Activated CD8-positive, alpha-beta memory T cell treated with anti-CD3 and anti-CD28 coated beads for 4 hours (primary cell): Measurements from ENCODE around the gene CYBRD1.
"Not testable (repeated sequence)": the region's sequence is repeated elsewhere in the genome, so short reads cannot be mapped to it uniquely, and the experiment has no call there.

Source experiments
- DNase-seq, 2 donors: peaks; one replicate each; pipeline ENCODE4 v3.0.0-alpha.2; 2020; ENCODE audit warnings: low read depth in 2 of 2

The CYBRD1 gene

GRCh38 chr2:171515672-171516298 lies 6.5 kb upstream of the CYBRD1 start:
- no peak for DNase-seq

DNA sequence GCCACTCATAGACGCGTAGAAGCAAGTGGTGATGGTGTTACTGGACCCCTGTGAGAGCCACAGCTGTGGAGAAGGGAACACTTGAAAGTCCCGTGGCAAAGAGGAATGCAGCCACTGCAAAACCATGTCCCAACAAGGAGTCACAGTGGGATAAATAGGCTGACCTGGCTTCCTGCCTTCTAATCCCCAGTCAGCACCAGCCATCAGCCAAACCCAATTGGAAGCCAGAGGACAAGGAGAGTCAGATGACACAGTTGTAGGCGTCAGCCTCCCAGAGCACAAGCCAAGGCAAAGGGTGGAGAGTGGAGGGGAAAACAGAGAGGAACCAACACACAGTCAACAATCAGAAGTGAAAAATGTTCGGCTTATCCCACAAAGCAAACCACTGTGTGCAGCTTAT lies 5.5 kb upstream of the CYBRD1 start:
- no peak for DNase-seq

- DNase-seq = no peak
These were observed 1.8 kb upstream of the CYBRD1 start for GRCh38 chr2:171520471-171520870.

DNA sequence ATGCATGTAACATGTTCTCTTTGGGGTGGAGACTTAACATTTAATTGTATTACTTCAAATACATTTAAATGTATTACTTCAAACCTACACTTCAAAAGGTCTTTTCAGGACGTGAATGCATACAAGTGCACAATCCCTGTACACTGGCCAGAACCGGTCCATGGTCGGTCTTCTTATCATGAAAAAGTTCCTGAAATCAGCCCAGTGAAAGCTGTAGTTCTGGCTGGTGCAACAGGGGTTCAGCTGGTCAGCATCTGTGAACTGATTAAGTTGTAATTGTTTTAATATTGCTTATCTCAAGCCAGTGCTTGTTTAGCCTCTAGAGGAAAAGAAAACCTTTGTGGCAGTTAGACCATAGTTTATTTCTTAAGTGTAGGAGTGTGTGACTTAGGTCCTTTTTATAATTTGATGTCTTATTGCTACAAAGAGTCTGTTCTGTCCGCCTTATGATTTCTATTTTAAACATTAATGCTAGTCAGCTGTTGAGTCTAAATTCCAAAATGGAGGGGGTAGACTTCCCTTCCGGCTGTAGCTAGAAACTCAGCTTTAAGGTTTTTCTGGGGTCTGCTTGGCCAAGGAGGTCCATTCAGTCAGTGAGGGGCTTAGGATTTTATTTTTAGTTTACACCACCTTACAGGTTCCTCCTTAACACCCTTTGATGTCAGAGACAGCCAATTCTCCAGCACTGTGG lies 768 bp upstream of the CYBRD1 start:
- no peak for DNase-seq

DNA sequence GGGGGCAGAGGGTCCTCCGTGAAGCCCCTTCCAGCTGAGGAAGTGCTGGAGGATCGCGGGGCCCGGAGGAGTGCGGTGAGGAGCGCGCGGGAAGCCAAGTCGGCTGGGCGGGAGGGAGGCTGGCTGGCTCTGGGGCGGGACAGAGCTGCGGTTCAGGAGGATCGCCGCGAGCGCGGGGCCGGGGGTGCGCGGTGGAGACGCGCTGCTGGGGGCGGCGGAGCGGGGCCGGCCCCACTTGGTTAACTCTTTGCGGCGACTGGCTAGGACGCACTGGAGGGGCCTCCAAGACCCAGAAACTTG lies 464 bp downstream of the CYBRD1 start:
- DNase-seq = no peak

DNA sequence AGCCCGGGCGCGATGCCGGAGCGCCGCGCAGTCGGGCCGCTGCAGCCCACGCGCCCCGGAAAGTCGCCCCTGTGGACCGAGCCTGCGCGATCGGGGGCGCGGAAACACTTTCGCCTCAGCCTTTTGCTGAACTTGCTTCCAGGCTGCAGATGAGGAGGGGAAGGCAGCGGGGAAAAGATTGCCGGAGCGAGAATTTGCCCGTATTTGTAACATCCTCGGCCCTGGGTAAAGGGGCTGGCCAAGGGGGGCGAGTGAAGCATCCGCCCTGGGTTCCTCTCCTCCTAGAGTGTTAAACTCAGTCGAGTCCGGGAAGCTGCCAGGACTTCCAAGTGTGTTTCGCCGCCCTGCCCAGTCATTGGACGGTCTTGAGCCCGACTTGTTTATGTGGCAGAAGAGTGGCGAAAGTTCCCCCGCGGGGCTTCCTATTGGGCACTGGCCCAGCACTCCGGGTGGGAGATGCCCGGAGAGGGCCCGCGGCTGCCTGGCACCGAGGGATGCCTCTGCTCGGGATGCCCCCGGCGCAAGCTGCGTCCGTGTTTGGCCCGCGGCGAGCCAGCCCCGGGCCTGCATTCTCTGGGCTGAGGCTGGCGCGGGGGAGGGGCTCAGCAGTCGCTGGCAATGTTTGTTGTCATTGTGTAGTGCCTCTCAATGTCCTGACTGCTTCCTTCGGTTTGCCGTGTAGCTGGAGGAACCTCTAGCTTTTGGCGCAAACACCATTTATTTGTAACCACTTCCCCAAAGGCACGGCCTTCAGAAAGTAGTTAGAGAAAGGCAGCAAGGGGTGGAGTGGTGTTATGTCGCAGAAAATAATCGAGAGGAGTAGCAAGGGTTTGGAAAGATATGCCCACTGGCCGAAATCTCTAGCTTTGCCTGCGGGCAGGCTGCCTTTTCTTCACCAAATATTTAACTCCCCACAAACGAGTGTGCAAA lies 1.1 kb downstream of the CYBRD1 start:
- DNase-seq = no peak

GRCh38 chr2:171524018-171524401 lies 1.7 kb downstream of the CYBRD1 start:
- DNase-seq = no peak

DNA sequence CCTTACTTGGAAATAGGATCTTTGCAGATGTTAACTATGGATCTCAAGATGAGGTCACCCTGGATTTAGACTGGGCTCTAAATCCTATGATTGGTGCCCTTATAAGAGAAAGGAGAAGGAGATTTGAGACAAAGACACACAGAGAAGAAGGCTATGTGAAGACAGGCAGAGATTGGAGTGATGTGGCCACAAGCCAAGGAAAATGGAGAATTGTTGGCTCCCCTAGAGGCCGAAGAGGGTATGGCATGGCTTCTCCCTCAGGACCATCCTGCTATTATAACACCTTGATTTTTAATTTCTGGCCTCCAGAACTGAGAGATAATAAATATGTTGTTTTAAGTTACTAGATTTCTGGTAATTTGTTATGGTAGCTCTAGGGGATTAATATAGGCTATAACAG lies 7.6 kb downstream of the CYBRD1 start:
- DNase-seq = no peak

DNA sequence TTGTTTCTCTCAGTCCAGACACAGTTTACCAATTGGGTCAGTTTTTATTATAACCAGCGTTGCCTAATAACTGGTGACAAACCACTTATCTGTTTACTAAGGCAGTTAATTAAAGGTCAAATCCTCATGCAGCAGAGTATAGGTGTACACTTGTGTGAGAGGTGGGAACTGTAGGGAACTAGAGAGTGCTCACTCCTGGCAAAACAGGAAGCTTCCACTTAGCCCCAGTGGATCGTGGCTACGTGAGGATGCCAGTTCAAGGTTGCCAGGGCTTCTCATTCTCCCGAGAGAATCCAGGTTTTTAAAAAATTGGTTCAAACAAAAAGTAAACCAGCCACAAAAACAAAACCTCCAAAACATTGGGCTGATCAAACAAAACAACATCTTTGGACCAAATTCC lies 8.1 kb downstream of the CYBRD1 start:
- no peak for DNase-seq

GRCh38 chr2:171530859-171531258 lies 8.6 kb downstream of the CYBRD1 start:
- DNase-seq = not testable (repeated sequence)

- DNase-seq = no peak
These were observed 9.0 kb downstream of the CYBRD1 start for GRCh38 chr2:171531291-171531690.

- DNase-seq = no peak
These were observed 9.7 kb downstream of the CYBRD1 start for GRCh38 chr2:171531836-171532450.

- no peak for DNase-seq
These were observed 11.1 kb downstream of the CYBRD1 start for GRCh38 chr2:171533331-171533730.

- not testable (repeated sequence) for DNase-seq
These were observed 13.3 kb downstream of the CYBRD1 start for GRCh38 chr2:171535528-171535927.

GRCh38 chr2:171540437-171540836 lies 18.2 kb downstream of the CYBRD1 start:
- DNase-seq = no peak

- DNase-seq = no peak
These were observed 19.1 kb downstream of the CYBRD1 start for GRCh38 chr2:171541202-171541887.

DNA sequence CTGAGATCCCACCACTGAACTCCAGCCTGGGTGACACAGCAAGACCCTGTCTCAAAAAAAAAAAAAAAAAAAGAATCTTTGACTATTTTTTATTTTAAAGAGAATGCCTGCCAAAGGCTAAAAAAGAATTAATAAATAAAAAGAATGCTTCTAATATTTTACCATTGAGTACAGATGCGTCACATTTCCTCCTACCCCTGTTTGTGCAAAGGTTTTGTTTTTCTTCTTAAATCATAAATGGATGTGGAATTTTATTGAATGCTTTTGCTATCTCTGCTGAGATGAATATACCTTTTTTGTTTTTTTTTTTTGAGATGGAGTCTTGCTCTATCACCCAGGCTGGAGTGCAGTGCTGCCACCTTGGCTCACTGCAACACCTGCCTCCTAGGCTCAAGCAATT lies 22.8 kb downstream of the CYBRD1 start:
- no peak for DNase-seq

- no peak for DNase-seq
These were observed 25.0 kb downstream of the CYBRD1 start for GRCh38 chr2:171547256-171547655.

GRCh38 chr2:171547720-171548119 lies 25.4 kb downstream of the CYBRD1 start:
- DNase-seq = no peak

GRCh38 chr2:171550613-171551012 lies 28.3 kb downstream of the CYBRD1 start:
- no peak for DNase-seq

DNA sequence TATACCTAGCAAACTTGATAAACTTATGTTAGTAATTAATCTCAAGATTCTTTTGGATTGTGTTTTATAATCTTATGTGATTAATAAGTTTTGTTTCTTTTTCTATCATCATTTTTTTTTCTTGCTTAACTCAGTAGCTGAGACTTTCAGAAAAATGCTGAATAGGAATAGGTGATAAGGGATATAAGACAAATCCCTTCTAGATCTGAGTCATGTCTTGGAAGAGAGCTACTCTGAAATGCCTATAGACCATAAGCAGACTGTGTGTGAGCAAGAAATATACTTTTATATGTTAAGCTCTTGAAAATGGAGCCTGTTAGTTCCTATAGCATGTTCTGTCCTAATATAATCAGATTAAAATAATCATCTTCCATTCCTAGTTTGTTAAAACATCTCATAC lies 29.6 kb downstream of the CYBRD1 start:
- no peak for DNase-seq

GRCh38 chr2:171553236-171553635 lies 31.0 kb downstream of the CYBRD1 start:
- no peak for DNase-seq
